WTC11 (cell line): ENCODE measurements around the gene SLC48A1. TPM values are rescaled to one million over a fixed set of nuclear protein-coding genes. Genes with fewer than 3 reads are reported as not detected.

ENCODE experiments used
- ATAC-seq: fragments of 200-7000 bp; cut with Tn5 transposase; 2 replicates; pipeline ENCODE4 v1.10.0; 2021; ENCODE audit warnings: mild to moderate bottlenecking, moderate library complexity
- CTCF ChIA-PET: fragments of 300-600 bp; sonication (Branson Sonifier 250); formaldehyde crosslinking; loops from one replicate; lab custom pipeline; 2021; ENCODE audit warnings: antibody characterized with exemption; lab: Charles Lee
- POLR2A ChIA-PET: fragments of 350-600 bp; sonication (Branson Sonifier 250); formaldehyde crosslinking; loops from one replicate; lab custom pipeline; 2021; ENCODE audit warnings: antibody characterized with exemption; lab: Charles Lee
- DNase-seq: peaks from one replicate; pipeline ENCODE4 v3.0.0; 2021; ENCODE audit warnings: low spot score
- H3K27ac Mint-ChIP-seq: 2 replicates; pipeline ENCODE4 v1.8.0; 2021; ENCODE audit warnings: mixed read lengths
- H3K27me3 Mint-ChIP-seq: 2 replicates; pipeline ENCODE4 v1.8.0; 2021; ENCODE audit warnings: low read depth, mild to moderate bottlenecking, moderate library complexity, mixed read lengths
- H3K36me3 Mint-ChIP-seq: 2 replicates; pipeline ENCODE4 v1.8.0; 2021; ENCODE audit warnings: mixed read lengths
- H3K4me1 Mint-ChIP-seq: 2 replicates; pipeline ENCODE4 v1.8.0; 2022; ENCODE audit warnings: mixed read lengths
- H3K4me3 Mint-ChIP-seq: 2 replicates; pipeline ENCODE4 v1.8.0; 2021; ENCODE audit warnings: mild to moderate bottlenecking, moderate library complexity, mixed read lengths
- H3K9me3 Mint-ChIP-seq: 2 replicates; pipeline ENCODE4 v1.8.0; 2021; ENCODE audit warnings: mixed read lengths
- AR ChIP-seq: fragments of 250-450 bp; sonication (Bioruptor Pico); IDR thresholded peaks from 2 replicates; pipeline ENCODE4 v1.9.0; 2021; ENCODE audit warnings: mild to moderate bottlenecking
- CREM ChIP-seq: sonication (generic); formaldehyde crosslinking; IDR thresholded peaks from 2 replicates; pipeline ENCODE4 v1.8.1; 2022; ENCODE audit warnings: mild to moderate bottlenecking, missing genetic modification reagents, moderate library complexity
- ESRRA ChIP-seq: sonication (generic); formaldehyde crosslinking; IDR thresholded peaks from 2 replicates; pipeline ENCODE4 v1.8.1; 2022; ENCODE audit warnings: mild to moderate bottlenecking, missing genetic modification reagents, borderline replicate concordance
- ETV6 ChIP-seq: sonication (generic); formaldehyde crosslinking; IDR thresholded peaks from 2 replicates; pipeline ENCODE4 v1.8.1; 2022; ENCODE audit warnings: mild to moderate bottlenecking, missing genetic modification reagents
- SMAD3 ChIP-seq: sonication (generic); formaldehyde crosslinking; IDR thresholded peaks from 2 replicates; pipeline ENCODE4 v1.8.0; 2022; ENCODE audit warnings: missing genetic modification reagents, mild to moderate bottlenecking, borderline replicate concordance
- TEAD4 ChIP-seq: sonication (generic); formaldehyde crosslinking; IDR thresholded peaks from 2 replicates; pipeline ENCODE4 v1.8.0; 2022; ENCODE audit warnings: mild to moderate bottlenecking, missing genetic modification reagents
- total RNA-seq: library from RNA; stranded (reverse); gene quantifications from 3 replicates; pipeline ENCODE4 v1.2.3, GENCODE V29; 2021
- TF ChIP-seq, protein P1 (sequence below): sonication (generic); formaldehyde crosslinking; IDR thresholded peaks from 2 replicates; pipeline ENCODE4 v1.8.0; 2022; ENCODE audit warnings: mild to moderate bottlenecking, missing genetic modification reagents
- TF ChIP-seq, protein P2 (sequence below): fragments of 250-450 bp; sonication (Bioruptor Pico); IDR thresholded peaks from 2 replicates; pipeline ENCODE4 v2.1.2; 2022; ENCODE audit warnings: mild to moderate bottlenecking, moderate library complexity
- TF ChIP-seq, protein P3 (sequence below): sonication (generic); formaldehyde crosslinking; IDR thresholded peaks from 2 replicates; pipeline ENCODE4 v1.8.0; 2023; ENCODE audit warnings: missing genetic modification reagents
- TF ChIP-seq, protein P4 (sequence below): fragments of 200-600 bp; IDR thresholded peaks from 2 replicates; pipeline ENCODE4 v1.8.0; 2022; ENCODE audit warnings: antibody characterized with exemption

The SLC48A1 gene
- total RNA-seq, 1 experiment from 2014 or later = 13.8 TPM

GRCh38 chr12:47740606-47741339, 32.3 kb upstream of the SLC48A1 start:
- H3K9me3 Mint-ChIP-seq = no peaks in the 10 kb centered on the region
- H3K27ac Mint-ChIP-seq = no peak overlapping the region
- peaks cover 35% of the 10 kb centered on the region for H3K4me1 Mint-ChIP-seq
- H3K36me3 Mint-ChIP-seq = no peaks in the 10 kb centered on the region
- DNase-seq = no peak
- CTCF ChIA-PET = interaction anchor here (0.8 to 15.4 kb wide), 15 partner anchors 15 to 209 kb away, joined by 3 to 735 read pairs (median 14); partner anchors contain the start of genes RAPGEF3 and SLC48A1
- TF ChIP-seq, protein P1, sequence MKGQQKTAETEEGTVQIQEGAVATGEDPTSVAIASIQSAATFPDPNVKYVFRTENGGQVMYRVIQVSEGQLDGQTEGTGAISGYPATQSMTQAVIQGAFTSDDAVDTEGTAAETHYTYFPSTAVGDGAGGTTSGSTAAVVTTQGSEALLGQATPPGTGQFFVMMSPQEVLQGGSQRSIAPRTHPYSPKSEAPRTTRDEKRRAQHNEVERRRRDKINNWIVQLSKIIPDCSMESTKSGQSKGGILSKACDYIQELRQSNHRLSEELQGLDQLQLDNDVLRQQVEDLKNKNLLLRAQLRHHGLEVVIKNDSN (CRISPR knock-in tag) = no peak
- no peak for TF ChIP-seq SMAD3 (CRISPR knock-in tag)
- TF ChIP-seq, all 79 proteins: peak for 0
- POLR2A ChIA-PET = interaction anchor here (1.0 to 1.2 kb wide), 2 partner anchors 17 to 39 kb away, joined by 3 read pairs; partner anchors contain the start of gene RAPGEF3
- ATAC-seq = no peak
- no peak overlapping the region for H3K4me3 Mint-ChIP-seq
- peaks cover 10% of the 10 kb centered on the region for H3K27me3 Mint-ChIP-seq

DNA sequence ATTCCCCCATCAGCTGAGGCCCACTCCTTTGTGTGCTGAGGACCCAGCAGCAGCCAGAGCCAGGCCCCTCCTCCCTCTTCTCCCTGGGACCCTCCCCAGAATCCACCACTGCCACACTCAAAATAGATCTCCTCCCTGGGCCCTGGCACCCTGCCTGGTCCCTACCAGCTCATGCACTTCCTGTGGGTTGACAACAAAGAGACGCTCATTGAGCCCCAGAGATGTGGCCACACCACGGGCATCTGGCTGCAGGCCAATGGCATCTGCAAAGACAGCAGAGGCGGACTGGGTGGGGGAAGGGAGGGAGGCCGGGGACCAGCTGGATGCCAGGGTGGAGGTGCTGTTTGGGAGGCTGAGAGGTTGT, 31.7 kb upstream of the SLC48A1 start:
- Mint-ChIP-seq H3K4me1 (peaks cover 31% of the 10 kb centered on the region), H3K27me3 (peaks cover 10% of the 10 kb centered on the region)
- no peak for ATAC-seq
- no peak for TF ChIP-seq ETV6
- TF ChIP-seq, all 79 proteins: peak for 0
- Mint-ChIP-seq H3K9me3 (no peaks in the 10 kb centered on the region), H3K36me3 (no peaks in the 10 kb centered on the region), H3K27ac (no peak overlapping the region), H3K4me3 (no peak overlapping the region)
- no peak for DNase-seq
- POLR2A ChIA-PET = interaction anchor here (1.2 kb wide), 1 partner anchor 17 kb away, joined by 3 read pairs; the partner anchor contains the start of gene RAPGEF3
- CTCF ChIA-PET = interaction anchor here (0.6 to 15.4 kb wide), 21 partner anchors 9 to 1369 kb away, joined by 3 to 735 read pairs (median 9); partner anchors contain the start of genes ENDOU, RAPGEF3, SLC48A1 and TMEM106C

GRCh38 chr12:47742253-47742825, 30.7 kb upstream of the SLC48A1 start:
- Mint-ChIP-seq H3K36me3 (no peaks in the 10 kb centered on the region), H3K27me3 (peaks cover 10% of the 10 kb centered on the region), H3K9me3 (no peaks in the 10 kb centered on the region), H3K27ac (no peak overlapping the region), H3K4me1 (peaks cover 32% of the 10 kb centered on the region), H3K4me3 (no peak overlapping the region)
- ChIA-PET CTCF (interaction anchor here (0.7 to 15.4 kb wide), 21 partner anchors 10 to 221 kb away, joined by 3 to 735 read pairs (median 9); partner anchors contain the start of genes ENDOU, RAPGEF3, SLC48A1 and TMEM106C), POLR2A (interaction anchor here (0.6 to 3.4 kb wide), 4 partner anchors 25 to 513 kb away, joined by 3 to 17 read pairs (median 3); partner anchors contain the start of gene VDR)
- ATAC-seq = peak; percentile 31
- TF ChIP-seq, protein P2, sequence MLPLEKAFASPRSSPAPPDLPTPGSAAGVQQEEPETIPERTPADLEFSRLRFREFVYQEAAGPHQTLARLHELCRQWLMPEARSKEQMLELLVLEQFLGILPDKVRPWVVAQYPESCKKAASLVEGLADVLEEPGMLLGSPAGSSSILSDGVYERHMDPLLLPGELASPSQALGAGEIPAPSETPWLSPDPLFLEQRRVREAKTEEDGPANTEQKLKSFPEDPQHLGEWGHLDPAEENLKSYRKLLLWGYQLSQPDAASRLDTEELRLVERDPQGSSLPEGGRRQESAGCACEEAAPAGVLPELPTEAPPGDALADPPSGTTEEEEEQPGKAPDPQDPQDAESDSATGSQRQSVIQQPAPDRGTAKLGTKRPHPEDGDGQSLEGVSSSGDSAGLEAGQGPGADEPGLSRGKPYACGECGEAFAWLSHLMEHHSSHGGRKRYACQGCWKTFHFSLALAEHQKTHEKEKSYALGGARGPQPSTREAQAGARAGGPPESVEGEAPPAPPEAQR (CRISPR knock-in tag) = no peak
- TF ChIP-seq, protein P3, sequence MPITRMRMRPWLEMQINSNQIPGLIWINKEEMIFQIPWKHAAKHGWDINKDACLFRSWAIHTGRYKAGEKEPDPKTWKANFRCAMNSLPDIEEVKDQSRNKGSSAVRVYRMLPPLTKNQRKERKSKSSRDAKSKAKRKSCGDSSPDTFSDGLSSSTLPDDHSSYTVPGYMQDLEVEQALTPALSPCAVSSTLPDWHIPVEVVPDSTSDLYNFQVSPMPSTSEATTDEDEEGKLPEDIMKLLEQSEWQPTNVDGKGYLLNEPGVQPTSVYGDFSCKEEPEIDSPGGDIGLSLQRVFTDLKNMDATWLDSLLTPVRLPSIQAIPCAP = no peak
- TF ChIP-seq ESRRA (CRISPR knock-in tag) = peak; percentile 97; the same call in 1 of the 2 replicates
- TF ChIP-seq AR (CRISPR knock-in tag) = no peak
- no peak for TF ChIP-seq TEAD4 (CRISPR knock-in tag)
- no peak for TF ChIP-seq CREM (CRISPR knock-in tag)
- TF ChIP-seq, protein P4, sequence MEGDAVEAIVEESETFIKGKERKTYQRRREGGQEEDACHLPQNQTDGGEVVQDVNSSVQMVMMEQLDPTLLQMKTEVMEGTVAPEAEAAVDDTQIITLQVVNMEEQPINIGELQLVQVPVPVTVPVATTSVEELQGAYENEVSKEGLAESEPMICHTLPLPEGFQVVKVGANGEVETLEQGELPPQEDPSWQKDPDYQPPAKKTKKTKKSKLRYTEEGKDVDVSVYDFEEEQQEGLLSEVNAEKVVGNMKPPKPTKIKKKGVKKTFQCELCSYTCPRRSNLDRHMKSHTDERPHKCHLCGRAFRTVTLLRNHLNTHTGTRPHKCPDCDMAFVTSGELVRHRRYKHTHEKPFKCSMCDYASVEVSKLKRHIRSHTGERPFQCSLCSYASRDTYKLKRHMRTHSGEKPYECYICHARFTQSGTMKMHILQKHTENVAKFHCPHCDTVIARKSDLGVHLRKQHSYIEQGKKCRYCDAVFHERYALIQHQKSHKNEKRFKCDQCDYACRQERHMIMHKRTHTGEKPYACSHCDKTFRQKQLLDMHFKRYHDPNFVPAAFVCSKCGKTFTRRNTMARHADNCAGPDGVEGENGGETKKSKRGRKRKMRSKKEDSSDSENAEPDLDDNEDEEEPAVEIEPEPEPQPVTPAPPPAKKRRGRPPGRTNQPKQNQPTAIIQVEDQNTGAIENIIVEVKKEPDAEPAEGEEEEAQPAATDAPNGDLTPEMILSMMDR = peak; percentile 99
- TF ChIP-seq, all 79 proteins: peak for 2
- peak; percentile 88 for DNase-seq
